NB4 (cell line): ENCODE measurements around the gene APRT.

Source experiments
- MYC ChIP-seq: IDR thresholded peaks from 2 replicates; pipeline ENCODE4 v1.6.1; 2011; ENCODE audit warnings: low read depth, low read length
- POLR2A ChIP-seq: IDR thresholded peaks from 2 replicates; pipeline ENCODE4 v1.6.1; 2011; ENCODE audit warnings: mild to moderate bottlenecking; ENCODE audit not compliant: insufficient read length; ENCODE audit errors: extremely low read depth

- TF ChIP-seq MYC, result peak; percentile 37; the same call in 1 of the 2 replicates
- TF ChIP-seq POLR2A, result peak; percentile 48
Observed at GRCh38 chr16:88785106-88785924, 26.4 kb downstream of the APRT start, which contains the start of gene PIEZO1.
